Germinal center (tissue), 1 donor: Measurements from ENCODE around the gene YY1AP1.
"Not testable (repeated sequence)": the region's sequence is repeated elsewhere in the genome, so short reads cannot be mapped to it uniquely, and the experiment has no call there.

Experiments
- DNase-seq: peaks from one replicate; pipeline ENCODE4 v3.0.0; 2012; ENCODE audit warnings: mixed read lengths, low spot score

YY1AP1 gene

DNA sequence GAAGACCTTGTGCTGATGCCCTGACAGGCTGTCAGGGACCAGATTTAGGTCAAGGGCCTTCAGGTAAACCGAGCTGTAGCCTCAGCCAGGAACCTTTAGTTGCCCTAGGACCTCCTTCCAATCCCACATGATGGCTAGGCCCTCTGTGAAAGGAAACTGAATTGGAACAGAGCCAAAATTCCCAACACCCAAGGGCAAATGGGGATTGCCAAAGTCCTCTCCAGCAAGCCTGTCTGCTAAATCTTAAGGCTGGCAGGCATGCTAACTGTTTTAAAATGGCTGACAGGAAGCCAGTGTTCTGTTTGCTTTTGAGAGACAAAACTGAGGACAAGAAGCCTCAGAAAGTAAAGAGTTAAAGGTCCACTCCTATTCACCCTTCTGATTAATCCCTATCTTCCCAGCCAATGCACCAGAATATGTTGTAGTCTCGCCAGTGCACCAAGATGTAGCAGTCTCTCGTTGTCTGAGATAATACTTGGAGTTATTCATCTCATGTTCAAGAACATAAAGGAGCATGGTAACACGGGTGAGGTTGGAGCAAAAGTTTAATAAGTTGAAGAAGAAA lies 43.5 kb downstream of the YY1AP1 start:
- DNase-seq = no peak

DNA sequence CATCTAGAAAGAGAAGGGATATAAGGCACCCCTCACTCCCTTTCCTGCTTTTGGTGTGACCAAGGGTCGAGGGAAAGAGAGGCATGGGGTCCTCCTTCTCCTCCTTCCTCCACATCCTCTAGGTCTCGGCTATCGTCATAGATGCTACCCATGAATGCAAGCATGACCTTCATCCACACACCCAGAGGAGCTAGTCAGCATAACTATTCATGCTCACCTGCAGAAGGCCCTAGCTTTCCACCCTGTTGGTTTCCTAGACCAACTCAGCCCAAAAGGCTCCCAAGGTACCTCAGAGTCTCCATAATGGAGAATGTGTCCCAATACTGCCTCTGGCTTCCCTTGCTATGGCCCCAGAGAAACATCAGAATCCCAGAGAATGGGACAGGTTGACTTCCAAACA lies 45.3 kb downstream of the YY1AP1 start:
- no peak for DNase-seq

DNA sequence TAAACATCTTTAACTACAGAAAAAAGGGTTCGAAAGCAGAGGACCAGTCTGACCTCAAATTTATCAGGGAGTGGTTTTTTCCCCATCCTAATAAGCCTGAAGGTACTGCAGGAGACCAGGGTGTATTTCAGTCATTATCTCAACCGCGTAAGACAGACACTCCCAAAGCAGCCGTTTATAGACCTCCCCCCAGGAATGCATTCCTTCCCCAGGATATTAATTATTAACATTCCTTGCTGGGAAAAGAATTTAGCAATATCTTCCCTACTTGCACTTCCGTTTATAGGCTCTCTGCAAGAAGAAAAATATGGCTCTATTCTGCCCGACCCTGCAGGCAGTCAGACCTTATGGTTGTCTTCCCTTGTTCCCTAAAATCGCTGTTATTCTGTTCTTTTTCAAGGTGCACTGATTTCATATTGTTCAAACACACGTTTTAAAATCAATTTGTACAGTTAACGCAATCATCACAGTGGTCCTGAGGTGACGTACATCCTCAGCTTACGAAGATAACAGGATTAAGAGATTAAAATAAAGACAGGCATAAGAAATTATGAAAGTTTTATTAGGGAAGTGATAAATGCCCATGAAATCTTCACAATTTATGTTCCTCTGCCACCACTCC lies 45.9 kb downstream of the YY1AP1 start:
- not testable (repeated sequence) for DNase-seq

DNA sequence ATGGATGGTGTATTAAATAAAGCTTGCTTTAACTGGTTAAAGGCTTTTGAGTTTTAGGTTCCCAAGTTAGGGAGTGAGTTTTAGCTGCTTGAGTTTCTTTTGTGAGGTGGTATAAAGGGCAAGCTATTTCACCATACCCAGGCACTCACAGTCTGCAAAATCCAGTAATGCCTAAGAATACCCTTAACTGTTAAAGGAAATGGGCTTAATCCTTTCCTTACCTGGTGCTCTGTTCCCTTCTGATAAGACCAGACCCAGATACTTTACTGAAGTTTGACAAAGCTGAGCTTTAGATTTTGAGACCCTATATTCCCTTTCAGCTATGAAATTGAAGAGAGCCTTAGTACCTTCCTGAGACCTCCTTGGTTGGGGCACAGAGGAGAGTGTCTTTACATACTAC lies 48.2 kb downstream of the YY1AP1 start:
- DNase-seq = no peak

DNA sequence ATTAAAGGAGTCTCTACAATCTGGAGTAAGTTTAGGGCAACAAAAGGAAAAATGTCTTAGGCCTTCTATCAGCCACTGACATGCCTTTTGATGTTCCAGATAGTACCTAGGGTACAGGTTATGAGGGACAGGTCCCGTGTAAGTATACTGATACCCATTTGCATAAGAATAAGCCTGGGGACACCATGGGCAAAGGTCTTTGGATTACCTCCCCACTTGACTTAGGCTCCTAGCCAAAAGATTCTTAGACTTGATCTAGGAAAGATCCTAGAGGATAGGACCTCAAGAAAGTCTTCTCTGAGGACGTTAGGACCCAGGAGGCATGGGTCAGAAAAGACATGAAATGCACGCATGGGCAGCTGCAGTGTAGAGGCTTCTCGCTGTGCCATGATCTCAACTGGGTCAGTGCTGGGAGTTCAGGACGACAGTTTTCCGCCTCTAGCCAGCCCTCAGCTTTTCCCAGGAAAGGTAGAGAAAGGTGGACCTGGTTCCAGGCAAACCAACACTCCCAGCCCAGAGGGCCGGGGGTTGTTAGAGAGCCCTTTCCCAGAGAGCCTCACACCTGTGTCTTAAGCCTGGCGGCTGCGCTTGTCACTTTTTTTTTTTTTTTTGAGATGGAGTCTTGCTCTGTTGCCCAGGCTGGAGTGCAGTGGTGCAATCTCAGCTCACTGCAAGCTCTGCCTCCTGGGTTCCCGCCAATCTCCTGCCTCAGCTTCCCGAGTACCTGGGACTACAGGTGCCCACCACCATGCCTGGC lies 52.0 kb downstream of the YY1AP1 start:
- no peak for DNase-seq

DNA sequence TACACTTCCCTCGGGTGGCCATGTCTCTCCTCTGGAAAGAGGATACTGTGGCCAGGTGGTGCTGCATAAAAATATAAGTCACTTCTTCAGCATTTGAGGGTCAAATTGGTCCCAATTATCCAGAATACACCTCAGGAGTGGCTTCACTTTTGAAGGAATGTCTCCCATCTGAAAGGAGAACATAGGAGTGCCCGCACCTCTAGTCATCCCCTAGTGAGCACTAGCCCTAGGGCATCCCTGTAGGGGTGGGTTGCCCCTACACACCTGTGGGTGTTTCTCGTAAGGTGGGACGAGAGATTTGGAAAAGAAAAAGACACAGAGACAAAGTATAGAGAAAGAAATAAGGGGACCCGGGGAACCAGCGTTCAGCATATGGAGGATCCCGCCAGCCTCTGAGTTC lies 62.1 kb downstream of the YY1AP1 start:
- not testable (repeated sequence) for DNase-seq

DNA sequence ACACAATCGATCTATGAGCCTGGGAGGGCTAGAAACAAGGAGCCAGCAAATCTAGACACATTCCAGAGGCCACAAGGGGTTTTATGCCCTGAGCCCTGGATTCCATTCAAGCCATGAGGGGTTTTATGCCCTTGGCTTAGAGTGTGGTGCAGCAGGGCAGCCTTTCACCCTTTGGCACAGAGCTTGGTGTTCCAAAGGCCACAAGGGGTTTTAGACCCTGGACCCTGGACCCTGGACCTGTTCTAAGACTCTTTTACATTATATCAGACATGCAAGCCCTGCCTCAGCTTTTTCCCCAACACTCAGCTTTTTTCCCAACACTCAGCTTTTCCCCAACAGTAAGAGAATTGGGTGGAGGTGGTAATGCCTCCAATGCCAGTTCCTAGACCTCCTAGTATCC lies 65.2 kb downstream of the YY1AP1 start:
- no peak for DNase-seq

DNA sequence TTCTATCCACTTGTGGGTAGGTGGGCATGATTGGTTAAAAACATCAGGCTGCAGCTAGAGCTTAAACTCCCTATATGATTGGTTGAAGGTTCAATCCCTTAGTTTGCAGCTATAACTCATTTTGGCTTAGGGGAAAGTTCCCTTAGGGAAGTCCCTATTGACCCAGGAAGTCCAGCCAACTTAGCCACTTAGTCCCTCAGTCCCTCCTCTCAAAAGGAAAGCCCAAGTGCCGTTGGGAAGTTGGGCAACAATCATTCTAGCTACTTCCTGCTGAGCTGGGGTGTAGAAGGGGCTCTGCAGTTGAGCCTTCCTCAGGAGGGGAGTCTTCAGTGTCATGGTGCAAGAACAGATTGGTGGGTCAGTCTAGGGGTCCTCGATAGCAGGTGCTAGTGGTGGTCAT lies 66.4 kb downstream of the YY1AP1 start:
- DNase-seq = no peak

DNA sequence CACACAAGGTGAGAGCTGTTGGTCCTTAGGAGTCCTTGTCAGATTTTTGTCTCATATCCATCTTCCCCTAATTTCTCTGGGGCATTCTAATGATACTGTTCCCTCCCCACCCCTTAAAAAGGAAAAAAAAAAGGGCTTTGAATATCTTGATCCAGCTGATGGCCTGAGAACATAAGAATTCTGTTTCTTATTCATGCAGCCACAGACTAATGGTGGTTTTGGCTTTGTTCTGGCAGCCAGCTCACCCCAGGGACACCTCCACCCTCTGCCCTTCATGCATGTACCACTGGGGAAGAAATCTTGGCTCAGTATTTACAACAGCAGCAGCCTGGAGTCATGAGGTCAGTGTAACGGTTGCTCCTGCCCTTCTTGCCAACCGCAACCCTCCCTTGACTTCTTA lies 75.3 kb downstream of the YY1AP1 start:
- DNase-seq = not testable (repeated sequence)

DNA sequence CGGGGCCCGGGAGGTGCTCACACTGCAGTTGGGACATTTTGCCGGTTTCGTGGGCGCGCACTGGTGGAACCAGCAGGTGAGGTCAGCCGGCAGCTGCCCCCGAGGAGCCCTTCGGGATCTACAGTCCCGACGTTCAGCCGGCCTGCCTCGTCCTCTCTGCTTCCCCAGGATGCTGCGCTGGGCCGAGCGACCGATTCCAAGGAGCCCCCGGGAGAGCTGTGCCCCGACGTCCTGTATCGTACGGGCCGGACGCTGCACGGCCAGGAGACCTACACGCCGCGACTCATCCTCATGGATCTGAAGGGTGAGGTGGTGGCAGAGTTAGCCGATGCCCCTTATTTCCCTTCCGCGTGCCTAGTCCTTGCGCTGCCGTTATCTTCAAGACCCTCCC lies 78.3 kb downstream of the YY1AP1 start:
- DNase-seq = not testable (repeated sequence)

DNA sequence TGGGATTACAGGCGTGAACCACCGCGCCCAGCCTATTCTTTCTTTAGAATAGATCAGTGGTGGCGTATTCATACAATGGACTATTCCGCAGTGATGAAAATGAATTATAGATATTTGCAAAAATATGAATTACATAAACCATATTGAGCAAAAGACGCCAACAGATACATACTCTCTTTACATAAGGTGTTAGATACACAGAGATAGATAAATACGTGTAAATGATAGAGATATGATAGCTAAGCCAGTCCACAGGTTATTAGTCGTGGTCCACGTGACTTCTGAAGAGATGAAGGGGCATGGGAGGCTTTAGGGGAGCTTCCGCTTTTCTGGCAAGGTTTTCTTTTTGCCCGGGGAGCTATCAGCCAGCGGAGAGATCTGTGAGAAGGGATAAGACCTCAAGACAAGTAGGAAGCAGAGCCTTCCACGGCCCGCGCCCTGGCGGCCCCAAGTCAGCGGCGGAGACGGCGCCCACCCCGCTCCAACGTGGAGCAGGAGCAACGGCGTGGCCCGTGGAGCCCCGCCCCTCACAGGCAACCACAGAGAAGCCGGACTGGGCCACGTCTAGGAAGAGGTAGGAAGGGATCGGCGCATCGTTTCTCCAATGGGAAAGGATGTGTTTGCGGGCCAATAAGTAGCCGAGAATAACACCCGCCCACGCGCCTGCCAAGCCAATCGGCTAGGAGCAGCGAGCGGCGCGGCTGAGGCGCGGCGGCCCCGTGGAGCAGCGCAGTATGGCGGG lies 78.9 kb downstream of the YY1AP1 start, which contains the start of gene MSTO1:
Gene MSTO1, plus strand, starts transcription at position 704 of the 742 bp plus-strand sequence. Its CDS starts 31 bp downstream, at position 735.
- peak; percentile 88 for DNase-seq
